ENCODE results near the gene USP40.

USP40 gene

DNA sequence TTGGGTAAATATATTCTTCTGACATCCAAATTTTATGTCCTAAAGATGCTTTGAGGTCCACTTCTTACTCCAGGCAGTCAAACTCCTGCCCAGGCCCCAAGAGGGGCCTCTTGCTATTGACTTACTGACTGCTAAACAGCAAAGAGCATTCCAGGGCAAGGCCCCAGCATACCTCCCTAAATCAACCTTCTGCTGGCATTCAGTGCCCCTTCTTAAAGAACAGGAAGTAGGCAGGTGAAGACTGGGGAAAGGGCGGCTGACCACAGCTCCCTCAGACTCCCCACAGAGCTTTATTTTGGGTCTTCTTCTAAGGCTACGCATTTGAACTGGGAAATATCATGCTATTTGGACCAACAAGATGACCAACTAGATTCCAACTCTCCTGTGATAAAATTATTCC is 68.9 kb downstream of the USP40 start:
- POLR2A ChIA-PET, result interaction anchor here (1.6 kb wide), 1 partner anchor 14 kb away, joined by 3 read pairs; no protein-coding TSS in a partner anchor
- TF ChIP-seq ARNT (IDR thresholded peaks at IDR 0.05), result no peak
- no peak for TF ChIP-seq CTBP1 (IDR thresholded peaks at IDR 0.05; ENCODE audit: borderline replicate concordance)
- no peak for TF ChIP-seq TARDBP (IDR thresholded peaks at IDR 0.05)
- TF ChIP-seq, protein P1, sequence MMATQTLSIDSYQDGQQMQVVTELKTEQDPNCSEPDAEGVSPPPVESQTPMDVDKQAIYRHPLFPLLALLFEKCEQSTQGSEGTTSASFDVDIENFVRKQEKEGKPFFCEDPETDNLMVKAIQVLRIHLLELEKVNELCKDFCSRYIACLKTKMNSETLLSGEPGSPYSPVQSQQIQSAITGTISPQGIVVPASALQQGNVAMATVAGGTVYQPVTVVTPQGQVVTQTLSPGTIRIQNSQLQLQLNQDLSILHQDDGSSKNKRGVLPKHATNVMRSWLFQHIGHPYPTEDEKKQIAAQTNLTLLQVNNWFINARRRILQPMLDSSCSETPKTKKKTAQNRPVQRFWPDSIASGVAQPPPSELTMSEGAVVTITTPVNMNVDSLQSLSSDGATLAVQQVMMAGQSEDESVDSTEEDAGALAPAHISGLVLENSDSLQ (IDR thresholded peaks at IDR 0.05), result no peak
- no peak for TF ChIP-seq ZNF384 (IDR thresholded peaks at IDR 0.05)
- TF ChIP-seq FOXK2 (IDR thresholded peaks at IDR 0.05), result no peak
- DNase-seq (ENCODE audit: extremely low spot score), result no peak
- CTCF ChIA-PET, result no interaction called here

DNA sequence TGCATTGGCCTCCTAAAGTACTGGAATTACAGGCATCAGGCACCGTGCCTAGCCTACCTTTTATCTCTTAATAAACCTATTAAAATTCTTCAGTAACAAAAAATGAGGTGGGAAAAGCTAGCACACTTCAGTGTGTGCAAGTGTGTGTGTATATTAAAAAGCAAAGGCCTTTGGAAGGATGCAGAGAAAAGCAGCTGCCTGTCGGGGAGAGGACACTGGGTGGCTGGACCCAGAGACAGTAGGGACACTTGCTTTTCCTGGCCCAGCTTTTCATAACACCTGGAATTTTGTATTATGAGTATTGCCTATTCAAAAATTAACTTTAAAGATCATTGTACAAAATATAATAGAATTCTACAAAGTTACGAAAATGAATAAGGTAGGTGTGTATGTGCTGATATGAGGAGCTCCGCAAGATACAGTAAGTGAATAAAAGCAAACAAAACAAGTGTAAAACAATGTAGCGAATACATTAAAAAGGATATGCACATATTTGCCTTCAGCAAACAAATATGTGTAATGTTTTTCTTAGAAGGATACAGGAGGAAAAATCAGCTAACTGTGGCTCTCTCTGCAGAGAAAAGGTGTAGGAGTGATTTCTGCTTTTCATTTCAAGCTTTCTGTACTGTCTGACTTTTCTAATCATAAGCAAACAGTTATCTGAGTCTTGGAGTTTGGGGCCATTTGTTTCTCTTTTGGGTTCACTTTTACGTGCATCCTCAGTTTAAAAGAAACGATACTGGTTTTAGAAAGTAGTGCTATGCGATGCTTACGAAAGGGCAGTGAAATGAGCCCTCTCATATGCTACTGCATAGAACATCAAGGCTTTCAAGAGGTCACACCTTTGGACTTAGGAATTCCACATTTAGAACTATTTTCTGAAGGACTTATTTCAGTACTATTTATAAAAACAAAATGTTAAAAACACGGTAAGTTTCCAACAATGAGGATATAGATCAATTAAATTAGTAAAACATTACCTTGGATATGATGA is 70.8 kb downstream of the USP40 start:
- CTCF ChIA-PET, result no interaction called here

DNA sequence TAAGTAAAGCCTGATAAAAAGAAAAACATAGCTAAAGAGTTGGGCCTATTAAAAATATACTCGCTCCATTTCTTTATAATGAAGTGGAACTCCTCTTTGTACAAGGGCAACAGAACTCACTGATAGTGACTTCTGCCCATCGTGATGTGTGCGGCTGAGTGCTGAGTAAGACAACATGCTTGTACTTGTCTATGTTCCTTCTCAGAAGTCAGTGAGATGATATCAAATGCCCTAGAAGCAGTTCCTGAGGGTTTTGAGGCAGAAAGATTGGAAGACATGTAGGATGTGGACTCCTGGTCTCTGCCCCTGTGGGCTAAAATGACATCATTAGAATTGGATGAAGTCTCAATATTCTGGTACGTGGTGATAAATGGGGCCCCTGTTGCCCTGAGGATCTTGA is 73.8 kb downstream of the USP40 start:
- no peak for TF ChIP-seq ARNT (IDR thresholded peaks at IDR 0.05)
- TF ChIP-seq ZNF384 (IDR thresholded peaks at IDR 0.05), result no peak
- no peak for TF ChIP-seq L3MBTL2 (conservative IDR thresholded peaks at IDR 0.05)
- no peak for TF ChIP-seq FOXM1 (IDR thresholded peaks at IDR 0.05; ENCODE audit: borderline replicate concordance)
- no peak for TF ChIP-seq FOXA1 (IDR thresholded peaks at IDR 0.05)
- TF ChIP-seq TARDBP (IDR thresholded peaks at IDR 0.05), result no peak
- TF ChIP-seq BHLHE40 (IDR thresholded peaks at IDR 0.05; ENCODE audit: borderline replicate concordance), result no peak
- no peak for TF ChIP-seq LEF1 (IDR thresholded peaks at IDR 0.05; ENCODE audit: borderline replicate concordance)
- TF ChIP-seq FOXK2 (IDR thresholded peaks at IDR 0.05), result no peak
- TF ChIP-seq HDGF (IDR thresholded peaks at IDR 0.05; ENCODE audit: borderline replicate concordance), result no peak
- no peak for TF ChIP-seq NFRKB (IDR thresholded peaks at IDR 0.05)
- TF ChIP-seq, protein P1 (IDR thresholded peaks at IDR 0.05), result no peak
- no peak for TF ChIP-seq SP1 (IDR thresholded peaks at IDR 0.05)
- no peak for TF ChIP-seq SUZ12 (IDR thresholded peaks at IDR 0.05)
- no peak for TF ChIP-seq CTBP1 (IDR thresholded peaks at IDR 0.05; ENCODE audit: borderline replicate concordance)
- TF ChIP-seq ELF4 (IDR thresholded peaks at IDR 0.05), result no peak
- DNase-seq (ENCODE audit: extremely low spot score), result no peak
- ChIA-PET CTCF (no interaction called here), POLR2A (no interaction called here)

More for the DNA sequence above, 70.8 kb downstream of the USP40 start:
- DNase-seq (ENCODE audit: extremely low spot score), result no peak
- POLR2A ChIA-PET, result no interaction called here
- TF ChIP-seq TARDBP (IDR thresholded peaks at IDR 0.05) (no peak), NFRKB (IDR thresholded peaks at IDR 0.05) (no peak), CTBP1 (IDR thresholded peaks at IDR 0.05; ENCODE audit: borderline replicate concordance) (no peak), FOXA1 (IDR thresholded peaks at IDR 0.05) (no peak), SUZ12 (IDR thresholded peaks at IDR 0.05) (no peak), HDGF (IDR thresholded peaks at IDR 0.05; ENCODE audit: borderline replicate concordance) (no peak), SP1 (IDR thresholded peaks at IDR 0.05) (no peak)
- TF ChIP-seq, protein P1 (IDR thresholded peaks at IDR 0.05), result no peak

DNA sequence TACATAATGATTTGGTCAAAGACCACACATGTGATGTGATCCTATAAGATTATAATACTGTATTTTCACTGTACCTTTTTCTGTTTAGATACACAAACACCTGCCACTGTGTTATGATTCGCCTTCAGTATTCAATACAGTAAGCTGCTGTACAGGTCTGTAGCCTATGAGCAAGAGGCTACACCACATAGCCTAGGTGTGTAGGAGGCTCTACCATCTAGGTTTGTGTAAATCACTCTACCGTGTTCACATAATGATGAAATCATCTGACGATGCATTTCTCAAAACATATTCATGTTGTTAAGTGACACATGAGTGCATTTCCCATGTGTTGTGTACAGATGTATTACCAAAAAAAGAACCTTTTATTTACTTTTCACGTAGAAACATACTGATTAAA is 74.5 kb downstream of the USP40 start:
- TF ChIP-seq L3MBTL2 (conservative IDR thresholded peaks at IDR 0.05) (no peak), CTBP1 (IDR thresholded peaks at IDR 0.05; ENCODE audit: borderline replicate concordance) (no peak), HDGF (IDR thresholded peaks at IDR 0.05; ENCODE audit: borderline replicate concordance) (no peak), SUZ12 (IDR thresholded peaks at IDR 0.05) (no peak), FOXM1 (IDR thresholded peaks at IDR 0.05; ENCODE audit: borderline replicate concordance) (no peak), SP1 (IDR thresholded peaks at IDR 0.05) (no peak), ARNT (IDR thresholded peaks at IDR 0.05) (no peak), FOXK2 (IDR thresholded peaks at IDR 0.05) (no peak), ELF4 (IDR thresholded peaks at IDR 0.05) (no peak), ZNF384 (IDR thresholded peaks at IDR 0.05) (no peak), BHLHE40 (IDR thresholded peaks at IDR 0.05; ENCODE audit: borderline replicate concordance) (no peak), TARDBP (IDR thresholded peaks at IDR 0.05) (no peak), FOXA1 (IDR thresholded peaks at IDR 0.05) (no peak)
- TF ChIP-seq, protein P1 (IDR thresholded peaks at IDR 0.05), result no peak

DNA sequence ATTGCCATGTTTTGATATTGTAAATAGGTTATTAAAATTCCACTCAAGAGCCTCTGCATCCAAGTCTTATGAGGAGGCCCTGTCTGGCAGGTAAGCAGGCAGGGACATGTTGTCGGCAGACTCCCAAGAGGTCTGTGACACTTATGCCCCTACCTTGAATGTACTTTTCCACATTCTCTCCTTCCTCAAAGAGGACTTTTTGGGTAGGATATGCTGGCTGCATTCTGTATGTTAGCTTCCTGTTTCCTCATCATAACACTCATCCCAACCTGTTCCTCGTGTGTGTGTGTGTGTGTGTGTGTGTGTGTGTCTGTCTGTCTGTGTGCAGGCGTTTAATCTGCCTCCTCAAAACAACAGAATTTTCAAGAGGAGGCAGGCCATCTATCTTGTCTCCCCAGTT is 75.3 kb downstream of the USP40 start:
- ChIA-PET POLR2A (no interaction called here), CTCF (no interaction called here)
- DNase-seq (ENCODE audit: extremely low spot score), result no peak
- TF ChIP-seq NFRKB (IDR thresholded peaks at IDR 0.05) (no peak), ARNT (IDR thresholded peaks at IDR 0.05) (no peak), FOXA1 (IDR thresholded peaks at IDR 0.05) (no peak), SUZ12 (IDR thresholded peaks at IDR 0.05) (no peak), ELF4 (IDR thresholded peaks at IDR 0.05) (no peak), TARDBP (IDR thresholded peaks at IDR 0.05) (no peak), CTBP1 (IDR thresholded peaks at IDR 0.05; ENCODE audit: borderline replicate concordance) (no peak), L3MBTL2 (conservative IDR thresholded peaks at IDR 0.05) (no peak), ZNF384 (IDR thresholded peaks at IDR 0.05) (no peak), HDGF (IDR thresholded peaks at IDR 0.05; ENCODE audit: borderline replicate concordance) (no peak), SP1 (IDR thresholded peaks at IDR 0.05) (no peak), FOXM1 (IDR thresholded peaks at IDR 0.05; ENCODE audit: borderline replicate concordance) (no peak)
- TF ChIP-seq, protein P1 (IDR thresholded peaks at IDR 0.05), result no peak

More for the DNA sequence above, 74.5 kb downstream of the USP40 start:
- ChIA-PET CTCF (interaction anchor here (0.5 to 0.6 kb wide), 2 partner anchors 144 to 189 kb away, joined by 3 to 4 read pairs; no protein-coding TSS in a partner anchor), POLR2A (no interaction called here)
- DNase-seq (ENCODE audit: extremely low spot score), result no peak

All from HEK293T (cell line).